ENCODE results near the gene FBXL16.

FBXL16 gene

GRCh38 chr16:734981-735881 is 29.6 kb upstream of the FBXL16 start:
- no peak for DNase-seq (ENCODE audit: low spot score)

- no peak for DNase-seq (ENCODE audit: low spot score)
These were observed 28.8 kb upstream of the FBXL16 start for GRCh38 chr16:734208-734980.

GRCh38 chr16:733382-734207 is 28.0 kb upstream of the FBXL16 start:
- no peak for DNase-seq (ENCODE audit: low spot score)

- no peak for DNase-seq (ENCODE audit: low spot score)
These were observed 27.3 kb upstream of the FBXL16 start for GRCh38 chr16:732936-733335.

GRCh38 chr16:732332-732731 is 26.7 kb upstream of the FBXL16 start:
- no peak for DNase-seq (ENCODE audit: low spot score)

- no peak for DNase-seq (ENCODE audit: low spot score)
These were observed 25.3 kb upstream of the FBXL16 start for GRCh38 chr16:730666-731509.

GRCh38 chr16:729768-730665 is 24.4 kb upstream of the FBXL16 start:
- no peak for DNase-seq (ENCODE audit: low spot score)

- DNase-seq (ENCODE audit: low spot score) = no peak
These were observed 23.5 kb upstream of the FBXL16 start for GRCh38 chr16:728890-729744.

GRCh38 chr16:728131-728889 is 22.7 kb upstream of the FBXL16 start:
- peak; percentile 74 for DNase-seq (ENCODE audit: low spot score)

- peak; percentile 52 for DNase-seq (ENCODE audit: low spot score)
These were observed 21.8 kb upstream of the FBXL16 start for GRCh38 chr16:727291-727977.

GRCh38 chr16:726438-727290 is 21.1 kb upstream of the FBXL16 start, which contains the start of the genes CCDC78 and HAGHL:
TSS of gene CCDC78 (minus strand) at chr16:726443. CDS start at chr16:726367, 76 bp downstream.
TSS of gene HAGHL (plus strand) at chr16:727106. CDS start at chr16:727510, 404 bp downstream.
- DNase-seq (ENCODE audit: low spot score) = peak; percentile 78

GRCh38 chr16:726188-726437 is 20.5 kb upstream of the FBXL16 start:
- no peak for DNase-seq (ENCODE audit: low spot score)

GRCh38 chr16:725463-726187 is 20.0 kb upstream of the FBXL16 start:
- DNase-seq (ENCODE audit: low spot score) = no peak

- DNase-seq (ENCODE audit: low spot score) = no peak
These were observed 19.4 kb upstream of the FBXL16 start for GRCh38 chr16:725041-725376.

- no peak for DNase-seq (ENCODE audit: low spot score)
These were observed 18.8 kb upstream of the FBXL16 start for GRCh38 chr16:724188-725040.

GRCh38 chr16:723695-724094 is 18.1 kb upstream of the FBXL16 start:
- no peak for DNase-seq (ENCODE audit: low spot score)

Measured in germinal center (tissue), 1 donor.